K562 (cell line): ENCODE measurements around the gene CD109. TPM values are rescaled to one million over a fixed set of nuclear protein-coding genes. Genes with fewer than 3 reads are reported as not detected.

ENCODE experiments used
- CBFA2T3 ChIP-seq: fragments of 450-650 bp; IDR thresholded peaks from 2 replicates; pipeline ENCODE4 v1.6.1; 2017
- CREM ChIP-seq: IDR thresholded peaks from 2 replicates; pipeline ENCODE4 v1.6.1; 2014; ENCODE audit warnings: antibody characterized with exemption, low read depth
- ETS2 ChIP-seq: IDR thresholded peaks from 2 replicates; pipeline ENCODE4 v1.6.1; 2016; ENCODE audit warnings: borderline replicate concordance, missing genetic modification characterization, mild to moderate bottlenecking, moderate library complexity, missing compliant biosample characterization; ENCODE audit not compliant: poor library complexity, severe bottlenecking
- FOSL1 ChIP-seq: fragments of 200-800 bp; sonication (Bioruptor generic); conservative IDR thresholded peaks from 2 replicates; pipeline ENCODE4 v1.6.1; 2016; ENCODE audit warnings: missing genetic modification characterization, missing compliant biosample characterization
- L3MBTL2 ChIP-seq: fragments of 450-650 bp; IDR thresholded peaks from 2 replicates; pipeline ENCODE4 v1.6.1; 2016; ENCODE audit warnings: mild to moderate bottlenecking, moderate library complexity
- ZNF57 ChIP-seq: fragments of 450-650 bp; formaldehyde crosslinking; IDR thresholded peaks from 2 replicates; pipeline ENCODE4 v1.4.0; 2020; ENCODE audit warnings: mild to moderate bottlenecking, moderate library complexity
- polyA plus RNA-seq, 8 experiments: library from polyadenylated mRNA; depleted of rRNA in 4 of 8; stranded (reverse) in 5 of 8; unstranded in 3 of 8; fragments of >200 nt; fragmentation: Nextera tagmentation in 2 of 8; fragmentation: Illumina TruSeq in 1 of 8; extraction: Ambion mirVana in 2 of 8; extraction: Trizol in 1 of 8; gene quantifications; 2 replicates each; pipeline versions ENCODE4 v1.2.1 to v1.2.3, GENCODE V29; 2011 to 2014; ENCODE audit warnings: inconsistent platforms in 1 of 8, missing spikeins in 1 of 8
- total RNA-seq, 7 experiments: library from RNA; depleted of rRNA in 6 of 7; stranded (reverse); fragments of >200 nt in 6 of 7; fragmentation: Illumina TruSeq in 2 of 7; extraction: Trizol in 2 of 7; gene quantifications; 2 replicates each; pipeline versions ENCODE4 v1.2.1 to v1.2.3, GENCODE V29; 2011 to 2021; ENCODE audit warnings: low replicate concordance in 1 of 7
- TF ChIP-seq, protein P1 (sequence below): fragments of 250-450 bp; sonication (Bioruptor Pico); IDR thresholded peaks from 2 replicates; pipeline ENCODE4 v1.4.0; 2020
- TF ChIP-seq, protein P2 (sequence below): fragments of 450-650 bp; IDR thresholded peaks from 2 replicates; pipeline ENCODE4 v1.6.1; 2016; ENCODE audit warnings: low read depth
- TF ChIP-seq, protein P3 (sequence below): fragments of 450-650 bp; conservative IDR thresholded peaks from 2 replicates; pipeline ENCODE4 v1.6.1; 2016; ENCODE audit warnings: missing genetic modification characterization, low read depth, mild to moderate bottlenecking, missing compliant biosample characterization, moderate library complexity
- TF ChIP-seq, protein P4 (sequence below): sonication (generic); formaldehyde crosslinking; IDR thresholded peaks from 2 replicates; pipeline ENCODE4 v1.8.1; 2023; ENCODE audit warnings: mild to moderate bottlenecking, missing genetic modification reagents

The CD109 gene
- total and polyA plus RNA-seq, 9 of the 15 experiments (the other 6 are each of a cell fraction or from before 2014, with no cell fraction given) = under 0.01 to 0.22 (median 0.11) TPM

DNA sequence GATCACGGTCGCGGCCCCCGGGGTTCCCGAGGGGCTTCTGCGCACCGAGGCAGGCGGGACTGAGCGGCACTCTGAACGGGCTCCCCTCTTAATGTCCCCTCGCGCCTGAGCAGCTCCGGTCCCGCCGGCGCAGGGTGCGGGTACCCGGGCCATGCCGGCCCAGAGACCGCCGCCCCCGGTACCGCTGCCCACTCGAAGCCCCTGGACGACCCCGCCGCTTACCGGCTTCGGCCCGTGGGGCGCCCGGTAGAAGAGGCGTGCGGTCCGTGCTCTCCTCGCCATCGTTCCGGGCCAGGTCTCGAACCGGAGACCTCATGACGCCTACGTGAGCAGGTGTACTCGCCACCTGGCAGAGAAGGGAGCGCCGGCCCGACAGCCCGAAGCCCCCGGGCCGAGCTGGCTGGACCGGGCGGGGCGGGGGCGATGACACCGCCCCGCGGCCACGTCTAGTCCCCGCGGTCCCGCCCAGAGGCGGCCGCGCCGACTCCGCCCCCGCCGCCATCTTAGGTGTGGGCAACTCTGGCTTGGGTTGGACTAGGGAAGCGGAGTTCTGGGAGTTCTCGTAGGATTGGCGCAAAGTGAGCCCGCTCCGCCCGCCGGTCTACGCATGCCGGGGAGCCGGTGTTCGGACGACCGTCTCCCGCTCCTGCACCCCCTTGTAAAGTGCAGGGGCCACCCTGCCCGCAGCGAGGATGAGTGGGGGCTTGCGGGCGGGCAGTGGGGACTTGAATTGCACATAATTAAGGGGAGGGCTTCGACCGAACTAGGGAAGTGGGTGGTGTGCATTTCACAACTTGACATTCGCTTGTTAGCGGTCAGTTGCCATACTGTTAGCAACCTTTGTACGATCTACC lies 42.2 kb upstream of the CD109 start, which contains the start of gene SLC17A5 (continued):
- TF ChIP-seq, protein P1, sequence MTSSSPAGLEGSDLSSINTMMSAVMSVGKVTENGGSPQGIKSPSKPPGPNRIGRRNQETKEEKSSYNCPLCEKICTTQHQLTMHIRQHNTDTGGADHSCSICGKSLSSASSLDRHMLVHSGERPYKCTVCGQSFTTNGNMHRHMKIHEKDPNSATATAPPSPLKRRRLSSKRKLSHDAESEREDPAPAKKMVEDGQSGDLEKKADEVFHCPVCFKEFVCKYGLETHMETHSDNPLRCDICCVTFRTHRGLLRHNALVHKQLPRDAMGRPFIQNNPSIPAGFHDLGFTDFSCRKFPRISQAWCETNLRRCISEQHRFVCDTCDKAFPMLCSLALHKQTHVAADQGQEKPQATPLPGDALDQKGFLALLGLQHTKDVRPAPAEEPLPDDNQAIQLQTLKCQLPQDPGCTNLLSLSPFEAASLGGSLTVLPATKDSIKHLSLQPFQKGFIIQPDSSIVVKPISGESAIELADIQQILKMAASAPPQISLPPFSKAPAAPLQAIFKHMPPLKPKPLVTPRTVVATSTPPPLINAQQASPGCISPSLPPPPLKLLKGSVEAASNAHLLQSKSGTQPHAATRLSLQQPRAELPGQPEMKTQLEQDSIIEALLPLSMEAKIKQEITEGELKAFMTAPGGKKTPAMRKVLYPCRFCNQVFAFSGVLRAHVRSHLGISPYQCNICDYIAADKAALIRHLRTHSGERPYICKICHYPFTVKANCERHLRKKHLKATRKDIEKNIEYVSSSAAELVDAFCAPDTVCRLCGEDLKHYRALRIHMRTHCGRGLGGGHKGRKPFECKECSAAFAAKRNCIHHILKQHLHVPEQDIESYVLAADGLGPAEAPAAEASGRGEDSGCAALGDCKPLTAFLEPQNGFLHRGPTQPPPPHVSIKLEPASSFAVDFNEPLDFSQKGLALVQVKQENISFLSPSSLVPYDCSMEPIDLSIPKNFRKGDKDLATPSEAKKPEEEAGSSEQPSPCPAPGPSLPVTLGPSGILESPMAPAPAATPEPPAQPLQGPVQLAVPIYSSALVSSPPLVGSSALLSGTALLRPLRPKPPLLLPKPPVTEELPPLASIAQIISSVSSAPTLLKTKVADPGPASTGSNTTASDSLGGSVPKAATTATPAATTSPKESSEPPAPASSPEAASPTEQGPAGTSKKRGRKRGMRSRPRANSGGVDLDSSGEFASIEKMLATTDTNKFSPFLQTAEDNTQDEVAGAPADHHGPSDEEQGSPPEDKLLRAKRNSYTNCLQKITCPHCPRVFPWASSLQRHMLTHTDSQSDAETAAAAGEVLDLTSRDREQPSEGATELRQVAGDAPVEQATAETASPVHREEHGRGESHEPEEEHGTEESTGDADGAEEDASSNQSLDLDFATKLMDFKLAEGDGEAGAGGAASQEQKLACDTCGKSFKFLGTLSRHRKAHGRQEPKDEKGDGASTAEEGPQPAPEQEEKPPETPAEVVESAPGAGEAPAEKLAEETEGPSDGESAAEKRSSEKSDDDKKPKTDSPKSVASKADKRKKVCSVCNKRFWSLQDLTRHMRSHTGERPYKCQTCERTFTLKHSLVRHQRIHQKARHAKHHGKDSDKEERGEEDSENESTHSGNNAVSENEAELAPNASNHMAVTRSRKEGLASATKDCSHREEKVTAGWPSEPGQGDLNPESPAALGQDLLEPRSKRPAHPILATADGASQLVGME = no peak
- TF ChIP-seq CBFA2T3 (no peak), ZNF57 (CRISPR knock-in tag) (no peak), CREM (peak; percentile 49), L3MBTL2 (peak; percentile 96), FOSL1 (tag) (peak; percentile 26; the same call in 1 of the 2 replicates), ETS2 (tag) (no peak)
- TF ChIP-seq, protein P2, sequence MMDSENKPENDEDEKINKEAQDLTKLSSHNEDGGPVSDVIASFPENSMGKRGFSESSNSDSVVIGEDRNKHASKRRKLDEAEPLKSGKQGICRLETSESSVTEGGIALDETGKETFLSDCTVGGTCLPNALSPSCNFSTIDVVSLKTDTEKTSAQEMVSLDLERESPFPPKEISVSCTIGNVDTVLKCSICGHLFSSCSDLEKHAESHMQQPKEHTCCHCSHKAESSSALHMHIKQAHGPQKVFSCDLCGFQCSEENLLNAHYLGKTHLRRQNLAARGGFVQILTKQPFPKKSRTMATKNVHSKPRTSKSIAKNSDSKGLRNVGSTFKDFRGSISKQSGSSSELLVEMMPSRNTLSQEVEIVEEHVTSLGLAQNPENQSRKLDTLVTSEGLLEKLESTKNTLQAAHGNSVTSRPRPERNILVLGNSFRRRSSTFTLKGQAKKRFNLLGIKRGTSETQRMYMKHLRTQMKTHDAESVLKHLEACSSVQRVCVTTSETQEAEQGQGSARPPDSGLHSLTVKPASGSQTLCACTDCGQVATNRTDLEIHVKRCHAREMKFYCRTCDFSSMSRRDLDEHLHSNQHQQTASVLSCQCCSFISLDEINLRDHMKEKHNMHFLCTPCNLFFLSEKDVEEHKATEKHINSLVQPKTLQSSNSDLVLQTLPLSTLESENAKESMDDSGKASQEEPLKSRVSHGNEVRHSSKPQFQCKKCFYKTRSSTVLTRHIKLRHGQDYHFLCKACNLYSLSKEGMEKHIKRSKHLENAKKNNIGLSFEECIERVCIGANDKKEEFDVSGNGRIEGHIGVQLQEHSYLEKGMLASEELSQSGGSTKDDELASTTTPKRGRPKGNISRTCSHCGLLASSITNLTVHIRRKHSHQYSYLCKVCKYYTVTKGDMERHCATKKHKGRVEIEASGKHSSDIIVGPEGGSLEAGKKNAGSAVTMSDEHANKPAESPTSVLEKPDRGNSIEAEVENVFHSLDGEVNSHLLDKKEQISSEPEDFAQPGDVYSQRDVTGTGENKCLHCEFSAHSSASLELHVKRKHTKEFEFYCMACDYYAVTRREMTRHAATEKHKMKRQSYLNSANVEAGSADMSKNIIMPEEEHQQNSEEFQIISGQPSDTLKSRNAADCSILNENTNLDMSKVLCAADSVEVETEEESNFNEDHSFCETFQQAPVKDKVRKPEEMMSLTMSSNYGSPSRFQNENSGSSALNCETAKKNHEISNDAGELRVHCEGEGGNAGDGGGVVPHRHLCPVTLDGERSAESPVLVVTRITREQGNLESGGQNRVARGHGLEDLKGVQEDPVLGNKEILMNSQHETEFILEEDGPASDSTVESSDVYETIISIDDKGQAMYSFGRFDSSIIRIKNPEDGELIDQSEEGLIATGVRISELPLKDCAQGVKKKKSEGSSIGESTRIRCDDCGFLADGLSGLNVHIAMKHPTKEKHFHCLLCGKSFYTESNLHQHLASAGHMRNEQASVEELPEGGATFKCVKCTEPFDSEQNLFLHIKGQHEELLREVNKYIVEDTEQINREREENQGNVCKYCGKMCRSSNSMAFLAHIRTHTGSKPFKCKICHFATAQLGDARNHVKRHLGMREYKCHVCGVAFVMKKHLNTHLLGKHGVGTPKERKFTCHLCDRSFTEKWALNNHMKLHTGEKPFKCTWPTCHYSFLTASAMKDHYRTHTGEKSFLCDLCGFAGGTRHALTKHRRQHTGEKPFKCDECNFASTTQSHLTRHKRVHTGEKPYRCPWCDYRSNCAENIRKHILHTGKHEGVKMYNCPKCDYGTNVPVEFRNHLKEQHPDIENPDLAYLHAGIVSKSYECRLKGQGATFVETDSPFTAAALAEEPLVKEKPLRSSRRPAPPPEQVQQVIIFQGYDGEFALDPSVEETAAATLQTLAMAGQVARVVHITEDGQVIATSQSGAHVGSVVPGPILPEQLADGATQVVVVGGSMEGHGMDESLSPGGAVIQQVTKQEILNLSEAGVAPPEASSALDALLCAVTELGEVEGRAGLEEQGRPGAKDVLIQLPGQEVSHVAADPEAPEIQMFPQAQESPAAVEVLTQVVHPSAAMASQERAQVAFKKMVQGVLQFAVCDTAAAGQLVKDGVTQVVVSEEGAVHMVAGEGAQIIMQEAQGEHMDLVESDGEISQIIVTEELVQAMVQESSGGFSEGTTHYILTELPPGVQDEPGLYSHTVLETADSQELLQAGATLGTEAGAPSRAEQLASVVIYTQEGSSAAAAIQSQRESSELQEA = no peak
- TF ChIP-seq, protein P3, sequence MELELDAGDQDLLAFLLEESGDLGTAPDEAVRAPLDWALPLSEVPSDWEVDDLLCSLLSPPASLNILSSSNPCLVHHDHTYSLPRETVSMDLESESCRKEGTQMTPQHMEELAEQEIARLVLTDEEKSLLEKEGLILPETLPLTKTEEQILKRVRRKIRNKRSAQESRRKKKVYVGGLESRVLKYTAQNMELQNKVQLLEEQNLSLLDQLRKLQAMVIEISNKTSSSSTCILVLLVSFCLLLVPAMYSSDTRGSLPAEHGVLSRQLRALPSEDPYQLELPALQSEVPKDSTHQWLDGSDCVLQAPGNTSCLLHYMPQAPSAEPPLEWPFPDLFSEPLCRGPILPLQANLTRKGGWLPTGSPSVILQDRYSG (tag) = 0 out of 2 replicates have a peak, but pooled peaks have one; percentile 43
- TF ChIP-seq, protein P4, sequence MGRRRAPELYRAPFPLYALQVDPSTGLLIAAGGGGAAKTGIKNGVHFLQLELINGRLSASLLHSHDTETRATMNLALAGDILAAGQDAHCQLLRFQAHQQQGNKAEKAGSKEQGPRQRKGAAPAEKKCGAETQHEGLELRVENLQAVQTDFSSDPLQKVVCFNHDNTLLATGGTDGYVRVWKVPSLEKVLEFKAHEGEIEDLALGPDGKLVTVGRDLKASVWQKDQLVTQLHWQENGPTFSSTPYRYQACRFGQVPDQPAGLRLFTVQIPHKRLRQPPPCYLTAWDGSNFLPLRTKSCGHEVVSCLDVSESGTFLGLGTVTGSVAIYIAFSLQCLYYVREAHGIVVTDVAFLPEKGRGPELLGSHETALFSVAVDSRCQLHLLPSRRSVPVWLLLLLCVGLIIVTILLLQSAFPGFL (CRISPR knock-in tag) = no peak
